Neuron (in vitro differentiated cells): ENCODE data around the gene GSTO1.

Source experiments
- H2AFZ ChIP-seq: one replicate; pipeline ENCODE4 v1.6.1; 2013; ENCODE audit warnings: low read depth, mild to moderate bottlenecking, inconsistent platforms, low read length, moderate library complexity
- H3K27me3 ChIP-seq: one replicate; pipeline ENCODE4 v1.6.1; 2013; ENCODE audit warnings: low read length; ENCODE audit not compliant: insufficient read depth
- H3K36me3 ChIP-seq: one replicate; pipeline ENCODE4 v1.6.1; 2013; ENCODE audit warnings: low read length; ENCODE audit not compliant: insufficient read depth
- H3K4me1 ChIP-seq: one replicate; pipeline ENCODE4 v1.6.1; 2013; ENCODE audit warnings: low read length; ENCODE audit not compliant: insufficient read depth
- H3K4me3 ChIP-seq: 2 replicates; pipeline ENCODE4 v1.5.1; 2013; ENCODE audit warnings: mild to moderate bottlenecking, low read length, moderate library complexity
- H3K9me3 ChIP-seq: one replicate; pipeline ENCODE4 v1.6.1; 2013; ENCODE audit warnings: low read length

The GSTO1 gene

DNA sequence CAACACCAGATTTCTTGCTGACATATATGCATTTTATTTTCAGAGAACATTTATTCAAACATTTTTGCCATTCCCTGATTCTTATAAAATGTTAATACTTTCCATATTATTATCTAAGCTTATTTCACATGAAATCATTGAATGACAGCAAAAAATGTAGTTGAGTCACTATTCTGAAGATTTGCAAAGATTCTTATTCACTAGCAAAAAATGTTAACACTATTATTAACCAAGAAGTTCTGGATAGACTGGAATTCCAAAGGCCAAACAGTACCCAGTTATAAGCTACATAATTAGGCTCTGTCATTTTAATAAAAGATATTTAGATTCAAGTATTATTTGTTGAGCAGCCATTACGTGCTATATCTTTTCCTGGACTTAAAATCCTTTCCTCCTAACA lies 18.6 kb downstream of the GSTO1 start:
- Histone ChIP-seq H2AFZ (no peak overlapping the region), H3K9me3 (no peaks in the 10 kb centered on the region), H3K27me3 (peaks cover 13% of the 10 kb centered on the region)

DNA sequence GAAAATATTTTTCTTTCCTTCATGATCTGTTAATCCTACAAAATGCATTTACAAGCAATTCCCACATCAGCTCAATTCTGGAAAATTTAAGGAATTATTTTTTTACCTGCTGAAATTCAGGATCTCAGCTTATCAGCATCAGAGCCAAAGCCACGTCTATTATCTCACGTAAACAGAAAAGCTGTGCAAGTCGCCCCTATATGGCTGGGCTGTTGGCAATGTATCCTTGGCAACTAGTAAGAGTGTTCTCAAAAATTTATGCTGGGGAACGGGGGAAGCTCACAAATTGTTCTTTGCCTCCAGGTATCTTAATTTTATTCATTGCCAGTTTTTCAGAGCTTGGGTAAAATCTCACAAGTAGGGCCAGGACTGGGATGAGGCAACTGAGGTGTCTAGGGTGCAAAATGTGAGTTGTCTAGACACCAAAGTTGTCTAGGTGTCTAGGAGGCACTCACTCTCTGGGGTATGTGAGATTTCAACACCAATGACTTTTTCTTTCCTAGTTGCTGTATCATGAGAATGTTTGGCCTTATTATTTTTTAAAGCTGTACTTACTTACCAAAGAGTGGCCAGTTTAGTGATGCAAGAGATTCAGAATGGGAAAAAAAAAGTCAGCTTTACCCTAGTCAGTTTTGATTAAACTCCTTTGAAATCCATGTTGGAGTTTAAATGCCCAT lies 19.3 kb downstream of the GSTO1 start:
- peaks cover 13% of the 10 kb centered on the region for H3K27me3 ChIP-seq
- H3K4me1 ChIP-seq: peaks cover 5% of the 10 kb centered on the region
- no peak overlapping the region for H2AFZ ChIP-seq
- H3K4me3 ChIP-seq: no peak overlapping the region
- no peaks in the 10 kb centered on the region for H3K36me3 ChIP-seq
- no peaks in the 10 kb centered on the region for H3K9me3 ChIP-seq

More for the DNA sequence above, 18.6 kb downstream of the GSTO1 start:
- H3K4me3 ChIP-seq: no peak overlapping the region
- peaks cover 6% of the 10 kb centered on the region for H3K4me1 ChIP-seq
- no peaks in the 10 kb centered on the region for H3K36me3 ChIP-seq

DNA sequence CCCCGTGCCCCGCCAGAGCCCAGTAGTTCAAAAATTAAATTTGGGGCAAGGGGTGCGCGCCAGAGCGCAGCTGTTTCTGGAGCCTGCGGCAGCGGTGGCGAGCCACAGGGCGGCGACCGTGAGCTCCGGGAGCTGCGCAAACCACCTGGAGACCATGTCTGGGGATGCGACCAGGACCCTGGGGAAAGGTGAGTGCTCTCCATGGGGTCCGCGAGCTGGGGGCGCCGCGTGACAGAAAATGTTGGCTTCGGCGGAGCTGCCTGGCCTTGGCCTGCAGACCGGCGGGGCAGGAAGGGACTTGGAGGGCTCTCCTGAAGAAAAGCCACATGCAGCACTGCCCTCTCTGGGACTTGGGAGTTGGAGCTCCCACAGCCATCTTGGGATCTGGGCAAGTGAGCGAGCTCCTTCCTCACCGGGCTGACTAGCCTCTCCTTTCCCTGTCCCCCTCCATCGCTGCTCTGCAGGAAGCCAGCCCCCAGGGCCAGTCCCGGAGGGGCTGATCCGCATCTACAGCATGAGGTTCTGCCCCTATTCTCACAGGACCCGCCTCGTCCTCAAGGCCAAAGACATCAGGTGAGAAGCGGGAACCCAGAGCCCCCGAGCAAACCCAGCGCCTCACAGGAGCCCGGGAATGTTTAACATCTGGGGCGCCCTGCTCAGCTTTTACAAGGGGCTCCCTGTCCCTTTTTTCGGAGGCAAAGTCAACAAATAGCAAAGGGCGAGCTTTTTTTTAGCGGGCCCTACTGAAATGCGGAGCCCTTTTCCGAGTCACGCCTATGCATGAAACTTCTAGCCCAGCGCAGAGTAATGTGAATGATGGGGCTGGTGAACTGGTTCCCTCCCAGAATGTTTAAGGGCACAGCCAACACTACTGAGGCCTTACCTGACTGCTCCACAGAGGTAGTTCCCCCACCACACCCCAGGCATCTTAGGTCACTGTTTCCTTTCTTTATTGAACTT lies 20.4 kb downstream of the GSTO1 start:
- H3K9me3 ChIP-seq: no peaks in the 10 kb centered on the region
- no peaks in the 10 kb centered on the region for H3K36me3 ChIP-seq
- peaks cover 13% of the 10 kb centered on the region for H3K27me3 ChIP-seq
- H2AFZ ChIP-seq: no peak overlapping the region
- no peaks in the 10 kb centered on the region for H3K4me1 ChIP-seq
- H3K4me3 ChIP-seq: no peak overlapping the region

DNA sequence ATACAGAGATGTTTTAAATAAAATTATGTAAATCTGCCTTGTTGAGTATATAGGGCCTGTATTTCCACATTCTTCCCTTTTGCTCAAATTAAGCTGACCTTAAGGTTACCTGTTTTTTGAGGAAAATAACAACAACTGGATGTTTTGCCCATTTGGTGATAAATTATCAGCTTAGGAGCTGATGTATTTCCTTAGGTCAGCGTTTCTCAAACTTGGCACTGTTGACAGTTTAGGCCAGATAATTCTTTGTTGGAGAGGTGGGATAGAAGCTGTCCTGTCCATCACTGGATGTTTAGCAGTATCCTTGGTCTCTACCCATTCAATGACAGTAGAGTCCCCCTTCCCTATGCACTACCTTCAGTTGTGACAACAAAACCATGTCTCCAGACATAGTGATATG lies 21.5 kb downstream of the GSTO1 start:
- H3K9me3 ChIP-seq: no peaks in the 10 kb centered on the region
- no peaks in the 10 kb centered on the region for H3K36me3 ChIP-seq
- peaks cover 13% of the 10 kb centered on the region for H3K27me3 ChIP-seq
- H3K4me3 ChIP-seq: no peak overlapping the region
- H2AFZ ChIP-seq: no peak overlapping the region
- H3K4me1 ChIP-seq: no peaks in the 10 kb centered on the region

DNA sequence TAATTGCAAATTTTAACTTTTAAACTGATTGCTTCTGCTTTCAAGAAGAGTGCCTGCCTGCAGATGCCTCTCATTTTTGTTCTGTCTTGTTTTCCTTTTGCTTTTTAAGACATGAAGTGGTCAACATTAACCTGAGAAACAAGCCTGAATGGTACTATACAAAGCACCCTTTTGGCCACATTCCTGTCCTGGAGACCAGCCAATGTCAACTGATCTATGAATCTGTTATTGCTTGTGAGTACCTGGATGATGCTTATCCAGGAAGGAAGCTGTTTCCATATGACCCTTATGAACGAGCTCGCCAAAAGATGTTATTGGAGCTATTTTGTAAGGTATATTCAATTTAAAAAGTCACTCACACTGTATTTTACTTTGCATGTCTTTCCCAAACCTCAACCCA lies 23.1 kb downstream of the GSTO1 start:
- Histone ChIP-seq H3K27me3 (peaks cover 13% of the 10 kb centered on the region), H3K4me3 (no peak overlapping the region), H2AFZ (no peak overlapping the region), H3K9me3 (no peaks in the 10 kb centered on the region), H3K4me1 (no peaks in the 10 kb centered on the region), H3K36me3 (no peaks in the 10 kb centered on the region)

DNA sequence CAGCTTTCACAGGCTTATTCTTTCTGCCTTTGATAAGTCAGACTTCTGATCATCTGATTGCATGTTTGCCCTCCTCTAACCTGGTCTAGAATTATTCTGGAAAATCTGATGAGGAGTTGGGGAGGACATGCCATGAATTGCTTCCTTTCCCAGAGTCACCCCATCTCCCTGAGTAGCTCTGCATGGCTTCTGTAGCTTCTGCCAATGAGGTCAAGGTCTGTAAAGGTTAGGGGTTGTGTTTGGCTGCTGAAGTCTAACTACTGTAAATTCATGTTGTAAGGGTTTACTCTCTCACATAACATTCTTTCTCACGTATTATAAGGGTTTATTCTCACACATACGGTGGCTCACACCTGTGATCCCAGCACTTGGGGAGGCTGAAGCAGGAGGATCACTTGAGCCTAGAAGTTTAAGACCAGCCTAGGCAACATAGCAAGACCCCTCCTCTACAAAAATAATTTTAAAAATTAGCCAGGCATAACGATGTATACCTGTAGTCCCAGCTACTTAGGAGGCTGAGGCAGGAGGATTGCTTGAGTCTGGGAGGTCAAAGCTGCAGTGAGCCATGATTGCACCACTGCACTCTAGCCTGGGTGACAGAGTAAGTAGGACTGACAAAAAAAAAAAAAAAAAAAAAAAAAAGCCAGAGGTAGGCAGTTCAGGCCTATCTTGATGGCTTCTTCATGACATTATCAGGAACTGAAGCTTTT lies 25.0 kb downstream of the GSTO1 start:
- Histone ChIP-seq H2AFZ (no peak overlapping the region), H3K4me1 (no peaks in the 10 kb centered on the region), H3K4me3 (no peak overlapping the region), H3K27me3 (peaks cover 9% of the 10 kb centered on the region), H3K36me3 (no peaks in the 10 kb centered on the region), H3K9me3 (no peaks in the 10 kb centered on the region)

DNA sequence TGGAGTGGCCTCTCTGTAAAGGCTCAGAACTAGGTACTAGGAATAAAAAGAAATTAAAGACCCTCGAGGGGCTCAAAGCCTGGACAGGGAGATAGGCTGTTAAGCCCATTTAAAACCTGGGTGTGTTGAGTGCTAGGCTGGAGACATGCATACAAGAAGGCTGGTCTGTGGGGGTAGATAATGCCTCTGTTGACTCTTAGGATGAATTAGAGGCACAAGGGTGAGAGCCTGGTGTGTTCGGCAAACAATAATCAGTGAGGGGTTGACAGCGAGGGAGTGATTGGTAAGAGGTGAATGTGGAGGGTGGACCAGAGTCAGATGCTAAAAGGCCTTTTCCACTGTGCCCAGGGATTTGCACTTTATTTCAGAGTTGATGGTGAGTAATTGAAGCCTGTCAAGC lies 27.0 kb downstream of the GSTO1 start:
- Histone ChIP-seq H3K27me3 (no peaks in the 10 kb centered on the region), H3K4me3 (no peak overlapping the region), H2AFZ (no peak overlapping the region), H3K36me3 (no peaks in the 10 kb centered on the region), H3K9me3 (no peaks in the 10 kb centered on the region), H3K4me1 (no peaks in the 10 kb centered on the region)

DNA sequence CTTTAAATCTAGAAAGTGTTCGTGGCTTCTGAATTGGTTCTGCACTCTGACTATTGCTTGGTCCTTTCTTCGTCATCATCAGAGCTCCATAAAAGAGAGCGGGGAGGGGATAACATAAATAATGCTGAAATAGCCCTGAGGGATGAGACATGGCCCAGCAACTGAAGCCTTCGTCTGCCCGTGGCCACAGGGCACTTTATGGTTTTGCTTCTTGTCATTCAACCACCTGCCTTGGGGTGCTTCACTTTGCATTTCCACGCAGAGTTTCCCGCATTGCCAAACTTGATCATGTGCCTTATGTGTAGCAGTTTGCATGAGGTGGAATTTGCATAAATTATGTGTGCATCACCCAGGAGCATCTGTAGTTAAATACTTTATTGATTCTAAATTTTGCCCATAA lies 30.2 kb downstream of the GSTO1 start:
- H2AFZ ChIP-seq: no peak overlapping the region
- H3K27me3 ChIP-seq: peaks cover 2% of the 10 kb centered on the region
- no peaks in the 10 kb centered on the region for H3K9me3 ChIP-seq
- H3K4me3 ChIP-seq: no peak overlapping the region
- H3K4me1 ChIP-seq: no peaks in the 10 kb centered on the region
- no peaks in the 10 kb centered on the region for H3K36me3 ChIP-seq

DNA sequence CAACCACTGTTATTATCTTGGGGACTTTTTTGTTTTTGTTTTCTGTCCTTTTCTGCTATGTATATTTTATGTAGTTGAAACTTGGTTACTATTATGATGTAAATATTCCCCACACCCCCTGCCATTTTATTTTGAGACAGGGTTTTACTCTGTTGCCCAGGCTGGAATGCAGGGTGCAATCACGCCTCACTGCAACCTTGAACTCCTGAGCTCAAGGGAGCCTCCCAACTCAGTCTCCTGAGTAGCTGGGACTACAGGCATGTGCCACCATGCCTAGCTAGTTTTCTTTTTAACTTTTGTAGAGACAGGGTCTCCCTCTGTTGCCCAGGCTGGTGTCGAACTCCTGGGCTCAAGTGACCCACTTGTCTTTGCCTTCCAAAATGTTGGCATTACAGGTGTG lies 32.2 kb downstream of the GSTO1 start:
- H3K36me3 ChIP-seq: no peaks in the 10 kb centered on the region
- peaks cover 3% of the 10 kb centered on the region for H3K4me1 ChIP-seq
- H3K27me3 ChIP-seq: peaks cover 2% of the 10 kb centered on the region
- H3K4me3 ChIP-seq: no peak overlapping the region
- no peak overlapping the region for H2AFZ ChIP-seq
- H3K9me3 ChIP-seq: no peaks in the 10 kb centered on the region

DNA sequence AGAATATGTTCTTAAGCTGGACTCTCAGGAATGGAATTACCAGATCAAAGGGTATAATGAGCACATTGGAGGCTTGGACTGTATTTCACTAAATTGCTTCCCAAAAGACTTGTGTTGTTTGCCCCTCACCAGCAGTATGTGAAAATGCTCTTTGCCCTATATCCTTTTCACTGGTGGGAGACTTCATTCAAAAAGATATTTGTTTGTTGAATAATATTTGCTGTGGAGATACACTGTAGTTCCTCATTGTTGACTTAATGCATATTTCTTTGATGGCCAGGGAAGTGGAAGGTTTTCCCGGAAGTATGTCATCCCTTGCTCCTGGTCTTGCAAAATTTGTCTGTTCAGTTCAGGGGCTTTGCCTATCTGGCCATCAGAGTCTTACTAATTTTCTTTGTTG lies 33.7 kb downstream of the GSTO1 start:
- peaks cover 4% of the 10 kb centered on the region for H3K4me1 ChIP-seq
- no peaks in the 10 kb centered on the region for H3K9me3 ChIP-seq
- H2AFZ ChIP-seq: no peak overlapping the region
- no peak overlapping the region for H3K4me3 ChIP-seq
- H3K36me3 ChIP-seq: no peaks in the 10 kb centered on the region
- peaks cover 2% of the 10 kb centered on the region for H3K27me3 ChIP-seq

DNA sequence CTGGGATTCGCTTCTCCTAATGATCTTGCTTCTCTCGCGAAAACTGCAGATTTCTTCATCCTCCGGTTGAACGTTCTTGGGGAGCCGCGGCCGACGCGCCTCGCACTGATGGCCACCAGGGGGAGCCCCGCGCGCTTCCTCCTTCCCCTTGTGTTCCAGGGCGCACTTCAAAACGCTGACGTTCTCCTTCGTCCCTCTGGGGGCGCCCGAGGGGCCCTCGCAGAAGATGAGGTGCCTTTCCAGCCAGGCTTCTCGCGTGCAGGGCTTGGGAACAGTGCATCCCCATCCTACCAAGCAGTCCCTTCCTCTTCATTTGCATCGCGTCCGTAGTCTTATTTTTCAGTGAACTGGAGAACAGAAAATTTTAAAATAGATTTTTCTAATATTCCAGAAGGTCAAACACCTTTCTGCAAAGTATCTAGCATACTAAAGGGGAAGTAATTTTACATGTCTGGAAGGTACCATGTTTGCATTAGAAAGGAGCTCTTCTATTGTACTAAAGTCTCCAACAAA lies 36.8 kb downstream of the GSTO1 start:
- Histone ChIP-seq H3K4me1 (peaks cover 4% of the 10 kb centered on the region), H3K36me3 (no peaks in the 10 kb centered on the region), H3K9me3 (no peaks in the 10 kb centered on the region), H3K27me3 (peaks cover 2% of the 10 kb centered on the region), H3K4me3 (no peak overlapping the region), H2AFZ (no peak overlapping the region)

DNA sequence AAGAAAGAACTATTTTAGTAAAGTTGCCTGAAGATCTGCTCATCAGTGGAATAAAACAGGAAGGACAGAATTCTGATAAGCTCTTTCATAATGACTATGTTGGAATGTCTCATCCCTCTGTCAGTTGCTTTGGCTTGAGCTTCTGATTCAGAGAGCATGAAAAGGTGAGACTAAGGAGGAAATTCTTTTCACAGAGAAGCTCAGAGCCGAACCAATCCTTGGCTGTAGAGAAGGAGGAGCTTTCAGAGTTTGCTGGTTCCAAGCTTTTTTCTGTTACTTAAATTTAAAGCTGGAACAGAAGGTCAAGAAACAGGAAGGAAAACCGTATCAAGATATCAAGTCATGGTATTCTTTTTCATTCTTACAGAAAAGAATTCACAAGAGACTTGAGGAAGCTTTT lies 38.3 kb downstream of the GSTO1 start:
- peaks cover 2% of the 10 kb centered on the region for H3K27me3 ChIP-seq
- no peak overlapping the region for H3K4me3 ChIP-seq
- H3K4me1 ChIP-seq: peaks cover 4% of the 10 kb centered on the region
- H2AFZ ChIP-seq: no peak overlapping the region
- no peaks in the 10 kb centered on the region for H3K9me3 ChIP-seq
- H3K36me3 ChIP-seq: no peaks in the 10 kb centered on the region

DNA sequence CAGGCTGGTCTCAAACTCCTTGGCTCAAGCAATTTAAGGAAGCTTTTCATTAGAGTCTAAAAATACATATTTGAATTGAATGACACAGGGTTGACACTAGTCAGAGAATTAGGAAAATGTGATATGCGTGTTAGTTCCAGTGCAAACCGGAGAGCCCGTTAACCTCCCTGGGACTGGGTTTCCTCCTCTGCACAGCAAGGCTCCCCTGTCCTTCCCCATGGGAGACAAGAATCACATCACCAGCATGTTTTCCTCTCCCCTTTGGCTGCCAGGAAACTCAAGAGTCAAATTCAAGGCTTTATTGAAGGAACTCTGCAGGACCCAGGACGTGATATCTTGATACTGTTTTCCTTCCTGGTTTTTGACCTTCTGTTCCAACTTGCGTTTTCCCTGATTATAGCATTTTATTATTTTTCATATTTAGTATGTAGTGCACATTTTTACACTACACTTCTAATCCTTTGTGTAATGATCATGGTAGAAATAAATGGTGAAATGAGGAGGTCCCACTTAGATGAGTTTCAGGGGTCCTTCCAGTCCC lies 39.2 kb downstream of the GSTO1 start:
- peaks cover 2% of the 10 kb centered on the region for H3K27me3 ChIP-seq
- no peak overlapping the region for H2AFZ ChIP-seq
- H3K36me3 ChIP-seq: no peaks in the 10 kb centered on the region
- H3K4me3 ChIP-seq: no peak overlapping the region
- peaks cover 4% of the 10 kb centered on the region for H3K4me1 ChIP-seq
- no peaks in the 10 kb centered on the region for H3K9me3 ChIP-seq
